Measurements from ENCODE around the gene FRMPD2.

The FRMPD2 gene

GRCh38 chr10:48206482-48207250 lies 67.8 kb downstream of the FRMPD2 start:
- TF ChIP-seq, protein P1, sequence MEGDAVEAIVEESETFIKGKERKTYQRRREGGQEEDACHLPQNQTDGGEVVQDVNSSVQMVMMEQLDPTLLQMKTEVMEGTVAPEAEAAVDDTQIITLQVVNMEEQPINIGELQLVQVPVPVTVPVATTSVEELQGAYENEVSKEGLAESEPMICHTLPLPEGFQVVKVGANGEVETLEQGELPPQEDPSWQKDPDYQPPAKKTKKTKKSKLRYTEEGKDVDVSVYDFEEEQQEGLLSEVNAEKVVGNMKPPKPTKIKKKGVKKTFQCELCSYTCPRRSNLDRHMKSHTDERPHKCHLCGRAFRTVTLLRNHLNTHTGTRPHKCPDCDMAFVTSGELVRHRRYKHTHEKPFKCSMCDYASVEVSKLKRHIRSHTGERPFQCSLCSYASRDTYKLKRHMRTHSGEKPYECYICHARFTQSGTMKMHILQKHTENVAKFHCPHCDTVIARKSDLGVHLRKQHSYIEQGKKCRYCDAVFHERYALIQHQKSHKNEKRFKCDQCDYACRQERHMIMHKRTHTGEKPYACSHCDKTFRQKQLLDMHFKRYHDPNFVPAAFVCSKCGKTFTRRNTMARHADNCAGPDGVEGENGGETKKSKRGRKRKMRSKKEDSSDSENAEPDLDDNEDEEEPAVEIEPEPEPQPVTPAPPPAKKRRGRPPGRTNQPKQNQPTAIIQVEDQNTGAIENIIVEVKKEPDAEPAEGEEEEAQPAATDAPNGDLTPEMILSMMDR (IDR thresholded peaks at IDR 0.05; ENCODE audit: low read depth, low read length, missing control alignments) = no peak
- no peak overlapping the region for H3K4me3 ChIP-seq (ENCODE audit: low read depth, low read length)
- no peak for DNase-seq (ENCODE audit: low read depth)
- in situ Hi-C loops (cut with HindIII; ENCODE audit: low sequenced_read_pairs) = no loop called here

DNA sequence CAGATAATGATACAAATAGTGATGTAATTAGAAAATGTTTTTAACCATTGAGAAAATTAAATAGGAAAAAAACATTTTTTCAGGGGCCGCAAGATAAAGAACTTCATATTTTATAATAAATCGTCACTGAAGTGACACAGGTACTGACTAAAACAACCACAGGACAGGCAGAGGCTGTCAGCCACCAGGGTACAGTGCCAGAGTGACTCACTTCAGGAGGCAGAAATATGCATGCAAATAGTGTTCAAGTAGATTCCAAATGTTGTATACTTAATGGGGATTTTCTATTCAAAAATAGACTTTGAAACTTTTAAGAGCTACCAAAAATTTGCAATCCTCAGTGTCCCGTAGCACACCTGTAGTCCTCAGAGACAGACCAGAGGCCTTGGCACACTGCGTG lies 68.6 kb downstream of the FRMPD2 start:
- H3K4me3 ChIP-seq (ENCODE audit: low read depth, low read length) = no peak overlapping the region
- TF ChIP-seq, protein P1 (IDR thresholded peaks at IDR 0.05; ENCODE audit: low read depth, low read length, missing control alignments) = no peak
- no peak for DNase-seq (ENCODE audit: low read depth)
- in situ Hi-C loops (cut with HindIII; ENCODE audit: low sequenced_read_pairs) = no loop called here

GRCh38 chr10:48199580-48200377 lies 74.7 kb downstream of the FRMPD2 start:
- no peak overlapping the region for H3K4me3 ChIP-seq (ENCODE audit: low read depth, low read length)
- in situ Hi-C loops (cut with HindIII; ENCODE audit: low sequenced_read_pairs) = no loop called here
- DNase-seq (ENCODE audit: low read depth) = peak; percentile 33
- TF ChIP-seq, protein P1 (IDR thresholded peaks at IDR 0.05; ENCODE audit: low read depth, low read length, missing control alignments) = no peak

DNA sequence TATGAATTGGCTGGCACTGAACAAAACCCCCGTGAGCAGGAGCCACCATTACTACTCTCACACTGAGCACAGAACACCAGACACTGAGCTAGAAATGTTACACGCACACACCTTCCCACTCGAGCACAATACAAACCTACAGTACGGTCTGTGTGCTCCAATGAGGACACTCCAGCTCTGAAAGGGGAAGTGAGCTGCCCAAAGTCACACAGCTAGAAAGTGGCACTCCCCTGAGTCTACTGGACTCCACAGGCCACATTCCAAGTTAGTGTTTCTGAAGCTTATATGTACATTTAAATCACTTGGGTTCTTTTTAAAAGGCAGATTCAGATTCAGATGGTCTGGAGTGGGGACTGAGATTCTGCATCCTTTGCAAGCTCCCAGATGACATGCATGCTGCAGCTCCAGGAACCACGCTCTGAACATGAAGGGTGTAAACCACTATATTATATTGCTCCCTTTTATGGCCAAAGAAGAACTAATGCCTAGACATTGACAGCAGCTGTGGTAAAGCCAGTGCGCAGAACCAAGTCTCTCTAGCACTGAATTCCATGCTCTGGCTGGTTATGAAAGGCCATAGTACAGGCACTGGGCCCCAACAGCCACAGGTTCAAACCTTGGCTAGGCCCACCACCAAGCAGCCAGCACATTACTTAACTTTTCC lies 77.1 kb downstream of the FRMPD2 start:
- no peak overlapping the region for H3K4me3 ChIP-seq (ENCODE audit: low read depth, low read length)
- in situ Hi-C loops (cut with HindIII; ENCODE audit: low sequenced_read_pairs) = no loop called here
- no peak for DNase-seq (ENCODE audit: low read depth)
- TF ChIP-seq, protein P1 (IDR thresholded peaks at IDR 0.05; ENCODE audit: low read depth, low read length, missing control alignments) = no peak

DNA sequence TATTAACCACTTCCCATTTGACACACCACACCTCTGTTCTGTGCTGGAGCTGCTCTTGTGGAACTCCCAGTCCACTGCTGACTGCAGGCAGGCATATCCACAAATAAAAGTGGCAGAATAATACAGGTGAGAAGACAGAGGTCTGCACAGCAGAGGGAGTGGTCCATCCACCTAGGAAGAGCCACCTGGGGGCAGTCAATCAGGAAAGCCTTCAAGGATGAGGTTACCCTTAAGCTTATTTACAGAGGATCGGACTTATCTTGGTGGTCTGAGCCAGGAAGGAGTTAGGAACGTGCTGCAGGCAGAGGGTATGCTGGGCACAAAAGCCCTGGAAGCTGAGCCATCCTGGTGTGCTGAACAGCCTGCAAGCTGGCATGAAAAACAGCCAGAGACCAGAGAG lies 78.7 kb downstream of the FRMPD2 start:
- in situ Hi-C loops (cut with HindIII; ENCODE audit: low sequenced_read_pairs) = no loop called here
- H3K4me3 ChIP-seq (ENCODE audit: low read depth, low read length) = no peak overlapping the region
- no peak for DNase-seq (ENCODE audit: low read depth)
- TF ChIP-seq, protein P1 (IDR thresholded peaks at IDR 0.05; ENCODE audit: low read depth, low read length, missing control alignments) = no peak

GRCh38 chr10:48194830-48195229 lies 79.7 kb downstream of the FRMPD2 start:
- in situ Hi-C loops (cut with HindIII; ENCODE audit: low sequenced_read_pairs) = no loop called here
- no peak overlapping the region for H3K4me3 ChIP-seq (ENCODE audit: low read depth, low read length)
- no peak for DNase-seq (ENCODE audit: low read depth)
- TF ChIP-seq, protein P1 (IDR thresholded peaks at IDR 0.05; ENCODE audit: low read depth, low read length, missing control alignments) = no peak
